T-helper 1 cell treated with Interleukin-12 subunit alpha and Interleukin-12 subunit beta and Interleukin-4 antibody, amounts not matched to agents 30 μg/mL and 1 μg/mL, for 36 hours (primary cell): ENCODE data around the gene PTTG1IP.
"Not testable (repeated sequence)": the region's sequence is repeated elsewhere in the genome, so short reads cannot be mapped to it uniquely, and the experiment has no call there.

Experiments used
- H3K27ac Mint-ChIP-seq: one replicate; pipeline ENCODE4 v1.8.0; 2021; ENCODE audit warnings: mild to moderate bottlenecking, mixed read lengths
- H3K27me3 Mint-ChIP-seq: one replicate; pipeline ENCODE4 v1.8.0; 2021; ENCODE audit warnings: low read depth, mixed read lengths
- H3K36me3 Mint-ChIP-seq: one replicate; pipeline ENCODE4 v1.8.0; 2021; ENCODE audit warnings: low read depth, mixed read lengths
- H3K4me1 Mint-ChIP-seq: one replicate; pipeline ENCODE4 v1.8.0; 2021; ENCODE audit warnings: low read depth, mixed read lengths
- H3K4me3 Mint-ChIP-seq: one replicate; pipeline ENCODE4 v1.8.0; 2021; ENCODE audit warnings: mild to moderate bottlenecking, moderate library complexity, mixed read lengths
- H3K9me3 Mint-ChIP-seq: one replicate; pipeline ENCODE4 v1.8.0; 2021; ENCODE audit warnings: mixed read lengths

PTTG1IP gene

DNA sequence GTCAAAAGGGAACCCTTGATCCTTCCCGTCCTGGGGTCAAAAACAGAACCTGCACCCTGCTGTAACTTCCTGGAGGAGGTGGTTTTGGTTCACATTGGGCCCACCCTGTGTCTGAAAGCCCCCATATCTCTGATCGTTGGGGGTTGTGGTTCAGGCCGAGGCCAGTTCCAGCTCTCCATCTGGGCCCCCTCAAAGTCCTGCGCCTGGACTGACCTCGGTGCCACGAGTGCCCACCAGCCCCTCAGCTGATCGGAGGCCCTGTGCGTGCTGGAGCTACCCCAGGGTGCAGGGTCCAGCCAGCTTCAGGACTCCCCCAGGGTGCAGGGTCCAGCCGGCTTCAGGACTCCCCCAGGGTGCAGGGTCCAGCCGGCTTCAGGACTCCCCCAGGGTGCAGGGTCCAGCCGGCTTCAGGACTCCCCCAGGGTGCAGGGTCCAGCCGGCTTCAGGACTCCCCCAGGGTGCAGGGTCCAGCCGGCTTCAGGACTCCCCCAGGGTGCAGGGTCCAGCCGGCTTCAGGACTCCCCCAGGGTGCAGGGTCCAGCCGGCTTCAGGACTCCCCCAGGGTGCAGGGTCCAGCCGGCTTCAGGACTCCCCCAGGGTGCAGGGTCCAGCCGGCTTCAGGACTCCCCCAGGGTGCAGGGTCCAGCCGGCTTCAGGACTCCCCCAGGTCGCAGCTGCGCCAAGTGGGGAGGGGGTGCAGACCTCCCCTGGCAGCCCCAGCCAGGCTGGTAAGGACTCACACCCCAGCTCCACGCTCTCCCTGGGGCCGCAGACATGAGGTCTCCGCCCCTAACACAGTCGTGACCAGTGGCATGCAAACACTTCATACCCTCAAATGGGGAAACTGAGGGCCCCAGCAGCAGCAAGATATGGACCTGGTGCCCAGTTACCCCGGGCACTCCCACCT lies 39.3 kb upstream of the PTTG1IP start:
- H3K9me3 Mint-ChIP-seq, H3K27me3 Mint-ChIP-seq: not testable (repeated sequence)
- peak overlapping the region; percentile 84 for H3K27ac Mint-ChIP-seq
- peaks cover 69% of the 10 kb centered on the region for H3K4me1 Mint-ChIP-seq
- H3K4me3 Mint-ChIP-seq: peak overlapping the region; percentile 99
- H3K36me3 Mint-ChIP-seq: peaks cover 39% of the 10 kb centered on the region

DNA sequence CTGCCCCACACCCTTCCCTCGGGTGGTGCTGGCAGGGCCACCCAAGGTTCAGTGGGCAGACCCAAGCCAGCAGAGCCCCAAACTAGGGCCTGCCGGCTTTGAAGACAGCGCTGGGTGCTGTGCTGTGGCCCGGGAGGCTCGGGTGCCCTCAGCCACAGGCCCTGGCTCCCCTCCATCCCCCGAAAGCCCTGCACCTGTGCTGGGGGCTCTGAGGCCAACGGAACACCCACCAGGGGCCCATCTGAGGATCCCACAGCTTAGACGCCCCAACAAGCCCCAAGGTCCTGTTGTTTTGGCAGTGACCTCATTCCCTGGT lies 38.6 kb upstream of the PTTG1IP start:
- H3K36me3 Mint-ChIP-seq: peaks cover 35% of the 10 kb centered on the region

DNA sequence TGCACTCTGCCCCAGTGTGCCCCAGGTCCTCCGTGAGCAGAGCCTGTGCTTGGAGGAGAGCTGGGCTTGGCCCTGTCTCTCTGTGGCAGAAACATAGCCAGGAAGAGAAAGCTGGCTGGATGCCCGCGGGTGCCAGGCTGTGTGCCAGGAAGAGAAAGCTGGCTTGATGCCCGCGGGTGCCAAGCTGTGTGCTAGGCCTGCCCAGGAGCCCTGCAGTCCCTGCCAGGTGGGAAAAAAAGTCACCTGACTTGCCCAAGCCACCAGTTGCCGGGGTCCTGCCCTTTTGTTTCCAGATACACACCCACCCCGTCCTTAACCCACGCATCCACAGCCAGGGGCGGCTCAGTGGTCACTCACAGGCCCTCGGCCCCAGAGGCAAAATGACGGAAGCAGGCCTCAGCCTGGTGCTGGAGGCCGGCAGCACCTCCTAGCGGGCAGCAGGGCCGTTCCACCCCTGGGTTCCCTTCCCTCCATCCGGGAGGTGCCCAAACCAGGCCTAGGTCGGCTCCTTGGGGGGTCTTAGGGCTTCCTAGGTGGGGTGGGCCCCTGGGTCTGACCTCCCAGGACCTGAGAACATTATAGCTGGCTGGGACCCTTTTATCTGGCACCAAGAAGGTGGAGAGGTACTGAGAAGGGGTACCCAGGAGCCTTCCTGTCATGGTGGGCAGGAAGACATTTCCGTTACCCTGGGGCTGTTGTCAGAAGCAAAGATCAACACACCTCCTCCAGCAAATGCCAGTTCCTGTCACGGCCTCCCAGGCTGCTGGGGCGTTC lies 38.1 kb upstream of the PTTG1IP start:
- no peaks in the 10 kb centered on the region for H3K9me3 Mint-ChIP-seq
- peak overlapping the region; percentile 79 for H3K27ac Mint-ChIP-seq
- H3K36me3 Mint-ChIP-seq: peaks cover 35% of the 10 kb centered on the region
- H3K27me3 Mint-ChIP-seq: no peaks in the 10 kb centered on the region
- peaks cover 57% of the 10 kb centered on the region for H3K4me1 Mint-ChIP-seq
- peak overlapping the region; percentile 57 for H3K4me3 Mint-ChIP-seq

More for the DNA sequence above, 38.6 kb upstream of the PTTG1IP start:
- peak overlapping the region; percentile 79 for H3K27ac Mint-ChIP-seq
- H3K4me3 Mint-ChIP-seq: peak overlapping the region; percentile 57
- no peaks in the 10 kb centered on the region for H3K27me3 Mint-ChIP-seq
- peaks cover 62% of the 10 kb centered on the region for H3K4me1 Mint-ChIP-seq
- no peaks in the 10 kb centered on the region for H3K9me3 Mint-ChIP-seq

DNA sequence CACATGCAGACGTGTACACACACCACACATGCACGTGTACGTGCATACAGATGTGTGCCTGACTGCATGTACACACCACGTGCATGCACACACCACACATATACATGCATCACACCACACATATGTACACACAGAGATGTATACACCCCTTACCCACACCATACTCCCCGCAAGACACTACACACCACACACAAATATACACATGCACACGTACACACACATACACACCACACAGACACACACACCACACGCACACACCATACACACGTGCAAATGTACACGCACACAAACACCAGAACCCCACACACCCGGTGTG lies 37.5 kb upstream of the PTTG1IP start:
- Mint-ChIP-seq H3K27ac (peak overlapping the region; percentile 79), H3K9me3 (no peaks in the 10 kb centered on the region), H3K4me3 (peak overlapping the region; percentile 57), H3K36me3 (peaks cover 37% of the 10 kb centered on the region), H3K4me1 (peaks cover 56% of the 10 kb centered on the region), H3K27me3 (no peaks in the 10 kb centered on the region)

DNA sequence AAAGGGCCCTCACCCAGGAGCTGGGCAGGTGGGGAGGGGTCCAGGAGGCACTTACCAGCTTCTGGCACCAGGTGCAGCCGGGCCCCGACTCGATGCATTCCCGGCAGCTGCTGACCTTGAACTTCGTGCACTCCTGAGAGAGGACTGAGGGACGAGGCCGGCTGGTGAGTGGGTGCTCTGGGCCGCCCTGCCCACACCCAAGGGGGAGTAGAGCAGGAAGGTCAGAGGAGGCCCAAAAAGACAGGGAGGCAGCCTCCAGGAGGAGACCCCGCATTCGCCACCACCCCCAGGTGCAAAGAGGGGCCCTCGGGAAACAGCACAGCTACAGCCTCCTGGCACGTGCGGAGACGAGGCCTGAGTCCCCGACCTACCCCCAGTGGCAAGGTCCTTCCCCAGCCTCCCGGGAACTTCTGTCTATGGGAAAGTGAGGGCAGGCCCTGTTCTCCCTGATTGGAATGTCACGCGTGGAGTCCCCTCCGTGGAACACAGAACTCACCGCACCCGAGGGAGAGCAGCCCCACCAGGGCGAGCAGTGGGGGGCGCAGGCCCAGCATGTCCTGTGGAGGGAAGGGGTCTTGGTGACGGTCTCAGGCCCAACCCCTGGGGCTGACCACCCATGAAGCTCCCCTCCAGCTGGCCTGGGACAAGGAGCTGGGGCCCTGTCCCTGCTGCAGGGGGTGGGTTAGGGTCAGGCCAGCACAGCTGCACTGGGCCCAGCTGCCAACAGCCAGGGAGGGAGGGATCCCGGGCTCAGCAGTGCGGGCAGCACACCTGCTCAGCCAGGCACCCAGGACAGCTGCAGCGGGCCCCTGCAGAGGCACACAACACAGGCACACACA lies 37.0 kb upstream of the PTTG1IP start:
- peaks cover 35% of the 10 kb centered on the region for H3K36me3 Mint-ChIP-seq
- H3K9me3 Mint-ChIP-seq: no peaks in the 10 kb centered on the region
- no peaks in the 10 kb centered on the region for H3K27me3 Mint-ChIP-seq
- H3K4me3 Mint-ChIP-seq: peak overlapping the region; percentile 57
- peaks cover 50% of the 10 kb centered on the region for H3K4me1 Mint-ChIP-seq
- H3K27ac Mint-ChIP-seq: peak overlapping the region; percentile 9

DNA sequence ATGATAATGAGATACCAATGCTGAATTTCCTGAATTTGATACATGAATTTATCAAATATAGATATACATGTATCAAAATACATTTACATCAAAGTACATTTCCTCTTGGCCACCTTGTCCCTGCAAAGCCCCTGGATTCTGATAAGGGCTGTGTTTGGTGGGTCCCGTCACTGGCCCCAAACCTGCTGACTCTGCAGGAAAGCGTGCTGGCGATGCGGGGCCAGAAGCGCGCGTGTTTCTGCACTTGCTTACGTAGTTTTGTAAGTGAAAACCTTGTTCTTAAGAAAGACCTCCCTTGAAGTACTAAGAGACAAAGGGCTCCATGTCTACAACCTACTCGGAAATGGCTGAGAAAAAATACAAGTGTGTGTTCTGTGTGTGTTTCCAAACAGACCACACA lies 36.2 kb upstream of the PTTG1IP start:
- Mint-ChIP-seq H3K4me3 (no peak overlapping the region), H3K27me3 (no peaks in the 10 kb centered on the region), H3K4me1 (peaks cover 45% of the 10 kb centered on the region), H3K9me3 (no peaks in the 10 kb centered on the region), H3K27ac (no peak overlapping the region), H3K36me3 (peaks cover 34% of the 10 kb centered on the region)

DNA sequence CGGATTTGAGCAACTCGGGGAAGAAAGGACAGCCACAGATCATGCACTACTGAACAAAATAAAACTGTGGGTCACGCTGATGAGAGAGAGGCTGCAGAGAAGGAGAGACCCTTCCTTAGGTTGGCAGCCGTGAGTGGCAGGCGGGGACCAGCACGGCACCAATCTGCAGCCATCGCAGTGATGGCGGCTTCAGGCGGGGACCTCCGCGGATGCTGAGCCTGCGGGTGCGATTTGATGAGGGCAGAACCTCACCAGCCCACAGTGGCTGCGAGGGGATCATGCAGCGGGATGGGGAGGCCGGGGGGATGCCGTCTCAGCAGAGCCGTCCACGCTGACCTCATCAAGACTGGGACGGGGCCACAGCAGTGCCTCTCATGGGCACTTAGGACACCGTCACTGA lies 35.4 kb upstream of the PTTG1IP start:
- peak overlapping the region; percentile 56 for H3K4me3 Mint-ChIP-seq
- peaks cover 38% of the 10 kb centered on the region for H3K36me3 Mint-ChIP-seq
- H3K27ac Mint-ChIP-seq: peak overlapping the region; percentile 71
- H3K4me1 Mint-ChIP-seq: peaks cover 43% of the 10 kb centered on the region
- H3K27me3 Mint-ChIP-seq: no peaks in the 10 kb centered on the region
- no peaks in the 10 kb centered on the region for H3K9me3 Mint-ChIP-seq

DNA sequence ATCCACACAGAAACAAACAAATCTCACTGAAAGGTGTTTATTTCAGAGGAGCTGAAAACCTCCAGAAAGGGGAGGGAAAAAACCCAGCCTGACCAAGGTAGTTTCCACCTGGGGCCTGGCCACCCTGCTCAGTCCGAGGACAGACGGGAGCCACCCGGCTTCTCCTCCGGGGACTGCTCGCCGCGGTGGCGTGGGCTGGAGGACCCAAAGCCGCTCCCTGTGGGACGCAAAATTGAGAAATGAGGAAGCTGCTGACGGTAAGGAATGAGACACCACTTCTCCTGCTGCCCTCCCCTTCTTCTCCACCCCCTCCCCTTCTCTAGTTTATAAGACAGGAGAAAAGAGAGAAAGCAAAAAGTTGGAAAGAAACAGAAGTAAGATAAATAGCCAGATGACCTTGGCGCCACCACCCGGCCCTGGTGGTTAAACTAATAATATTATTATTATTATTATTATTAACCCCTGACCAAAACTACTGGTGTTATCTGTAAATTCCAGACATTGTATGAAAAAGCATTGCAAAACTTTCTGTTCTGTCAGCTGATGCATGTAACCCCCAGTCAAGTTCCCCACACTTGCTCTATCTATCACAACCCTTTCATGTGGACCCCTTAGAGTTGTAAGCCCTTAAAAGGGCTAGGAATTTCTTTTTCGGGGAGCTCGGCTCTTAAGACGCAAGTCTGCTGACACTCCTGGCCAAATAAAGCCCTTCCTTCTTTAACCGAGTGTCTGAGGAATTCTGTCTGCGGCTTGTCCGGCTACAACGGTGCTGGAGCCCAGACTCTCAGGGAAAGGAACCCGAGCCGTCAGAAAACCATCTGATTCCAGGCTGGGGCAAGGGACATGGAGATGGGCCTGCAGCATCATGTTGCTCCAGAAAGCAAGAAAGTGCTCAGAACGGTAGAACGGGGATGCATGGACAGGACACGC lies 34.7 kb upstream of the PTTG1IP start:
- Mint-ChIP-seq H3K9me3 (no peaks in the 10 kb centered on the region), H3K4me1 (peaks cover 41% of the 10 kb centered on the region), H3K36me3 (peaks cover 40% of the 10 kb centered on the region), H3K27me3 (no peaks in the 10 kb centered on the region), H3K27ac (peak overlapping the region; percentile 71), H3K4me3 (no peak overlapping the region)

DNA sequence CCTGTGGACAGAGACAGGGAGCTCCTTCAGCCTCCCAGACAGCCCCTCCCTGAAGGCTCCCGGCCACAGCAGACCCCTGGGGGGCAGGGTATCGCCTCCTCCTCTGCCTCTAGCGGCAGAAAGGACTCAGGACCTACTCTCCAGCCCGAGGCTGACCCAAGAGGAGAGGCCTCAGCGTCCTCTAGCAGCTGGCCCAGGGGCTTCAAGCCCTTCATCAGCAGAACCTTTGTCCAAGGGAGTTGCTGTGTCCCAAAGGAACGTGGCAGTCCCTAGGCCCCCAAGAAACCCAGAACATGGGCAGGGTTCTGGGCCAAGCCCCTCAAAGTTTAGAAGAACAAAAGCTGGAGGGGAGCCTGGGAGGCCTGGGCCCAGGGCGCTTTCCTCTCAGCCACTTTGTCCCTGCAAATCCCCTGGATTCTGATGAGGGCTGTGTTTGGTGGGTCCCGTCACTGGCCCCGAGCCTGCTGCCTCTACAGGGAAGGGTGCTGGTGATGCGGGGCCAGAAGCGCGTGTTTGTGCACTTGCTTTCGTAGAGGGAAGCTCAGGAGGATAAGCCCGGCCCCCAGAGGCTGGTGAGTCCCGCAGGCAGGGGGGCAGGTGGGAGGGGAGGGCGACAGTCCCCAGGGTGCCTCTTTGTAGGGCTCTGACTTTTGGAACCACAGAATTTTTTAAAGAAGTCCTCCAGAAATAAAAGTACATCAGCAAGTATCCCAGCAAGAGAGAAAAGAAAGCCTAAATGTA lies 33.9 kb upstream of the PTTG1IP start:
- no peaks in the 10 kb centered on the region for H3K27me3 Mint-ChIP-seq

DNA sequence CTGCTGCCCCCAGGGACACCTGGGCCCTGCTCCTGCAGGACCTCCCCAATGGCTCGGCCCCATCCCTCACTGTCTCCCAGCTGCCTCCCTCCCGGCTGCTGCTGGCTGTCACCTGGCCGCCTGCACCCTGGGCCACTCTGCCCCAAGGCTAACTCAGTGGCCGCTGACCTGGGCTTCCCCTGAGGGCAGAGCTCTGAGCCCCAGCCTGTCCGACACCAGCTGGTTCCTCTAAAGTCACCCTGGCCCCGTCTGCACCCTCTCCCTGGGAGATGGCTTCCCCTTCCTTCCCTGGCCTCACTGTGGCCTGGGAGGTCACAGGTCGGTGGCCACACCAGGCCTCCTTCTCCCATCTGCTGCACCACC lies 32.2 kb upstream of the PTTG1IP start:
- peaks cover 22% of the 10 kb centered on the region for H3K4me1 Mint-ChIP-seq

More for the DNA sequence above, 33.9 kb upstream of the PTTG1IP start:
- no peak overlapping the region for H3K27ac Mint-ChIP-seq
- H3K9me3 Mint-ChIP-seq: no peaks in the 10 kb centered on the region
- H3K4me3 Mint-ChIP-seq: no peak overlapping the region
- peaks cover 37% of the 10 kb centered on the region for H3K4me1 Mint-ChIP-seq
- peaks cover 48% of the 10 kb centered on the region for H3K36me3 Mint-ChIP-seq

DNA sequence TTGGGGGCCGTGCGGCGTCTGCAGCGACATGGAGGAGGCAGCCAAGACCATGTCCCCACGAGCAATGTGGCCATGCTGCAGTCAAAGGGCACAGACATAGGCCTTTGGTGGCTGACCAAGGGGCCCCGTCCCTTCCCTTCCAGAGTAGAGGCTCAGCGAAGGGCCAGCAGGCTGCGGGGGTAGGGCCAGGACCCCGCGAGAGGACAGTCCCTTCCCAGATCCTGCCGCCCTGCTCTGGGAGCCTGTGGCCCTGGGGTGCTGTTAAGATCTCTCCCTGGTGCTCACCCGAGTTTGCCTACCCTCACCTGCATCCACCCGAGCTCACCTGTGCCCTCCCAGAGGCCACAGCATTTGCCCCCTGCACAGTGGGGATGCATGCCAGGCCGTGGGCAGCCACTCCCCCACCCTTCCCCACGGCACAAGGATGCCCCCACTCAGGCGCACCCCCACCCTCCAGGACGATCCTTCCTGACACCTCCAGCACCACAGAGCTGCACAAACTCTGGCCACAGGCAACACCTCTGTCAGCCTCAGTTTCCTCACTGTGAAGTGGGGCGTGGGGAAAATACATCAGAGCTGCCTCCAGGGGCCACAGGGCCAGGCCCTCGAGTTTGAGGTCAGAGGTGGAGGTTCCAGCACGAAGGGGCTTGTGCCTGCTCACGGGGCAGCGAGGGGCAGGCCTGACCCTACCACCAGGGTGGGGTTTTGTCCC lies 31.7 kb upstream of the PTTG1IP start:
- Mint-ChIP-seq H3K4me1 (peaks cover 22% of the 10 kb centered on the region), H3K9me3 (no peaks in the 10 kb centered on the region), H3K4me3 (no peak overlapping the region), H3K27me3 (no peaks in the 10 kb centered on the region), H3K27ac (no peak overlapping the region), H3K36me3 (peaks cover 60% of the 10 kb centered on the region)

More for the DNA sequence above, 32.2 kb upstream of the PTTG1IP start:
- Mint-ChIP-seq H3K36me3 (peaks cover 55% of the 10 kb centered on the region), H3K4me3 (no peak overlapping the region), H3K27ac (no peak overlapping the region), H3K9me3 (no peaks in the 10 kb centered on the region), H3K27me3 (no peaks in the 10 kb centered on the region)

DNA sequence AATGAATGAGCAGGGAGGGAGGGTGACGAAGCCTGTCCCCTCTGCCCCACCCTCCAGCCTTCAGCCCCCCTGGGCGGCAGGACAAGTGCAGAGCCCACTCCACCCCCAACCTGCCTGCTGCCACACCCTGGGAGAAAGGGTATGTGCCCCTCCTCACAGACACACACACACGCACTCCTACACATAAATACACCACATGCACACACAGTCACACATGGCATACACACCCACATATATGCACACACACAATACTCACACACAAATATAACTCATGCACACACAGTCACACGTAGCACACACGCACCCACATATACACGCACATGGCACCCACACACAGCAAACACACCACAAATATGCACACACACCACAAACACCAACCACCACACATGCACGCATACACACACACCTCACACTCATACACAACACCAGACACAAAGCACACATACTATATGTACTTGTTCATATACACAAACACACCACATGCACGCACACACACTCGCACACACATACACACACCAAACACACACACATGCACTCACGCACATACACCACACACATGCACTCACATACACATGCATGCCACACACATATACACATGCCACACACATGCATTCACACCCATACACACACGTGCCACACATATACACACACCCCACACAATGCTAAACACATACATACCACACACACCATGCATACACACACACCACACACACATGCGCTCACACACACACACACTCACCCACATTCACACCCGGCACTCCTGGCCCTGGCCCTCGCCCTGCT lies 30.8 kb upstream of the PTTG1IP start:
- Mint-ChIP-seq H3K27ac (peak overlapping the region; percentile 9), H3K27me3 (no peaks in the 10 kb centered on the region), H3K4me3 (no peak overlapping the region), H3K36me3 (peaks cover 55% of the 10 kb centered on the region), H3K4me1 (peaks cover 17% of the 10 kb centered on the region), H3K9me3 (no peaks in the 10 kb centered on the region)
